GM18499 (cell line): ENCODE measurements around the gene LSAMP.

ENCODE experiments used
- ATAC-seq: cut with Tn5 transposase; IDR thresholded peaks from one replicate; pipeline ENCODE4 v1.9.1; 2021; ENCODE audit warnings: moderate number of reproducible peaks; ENCODE audit not compliant: insufficient read depth, unreplicated experiment

Gene LSAMP

DNA sequence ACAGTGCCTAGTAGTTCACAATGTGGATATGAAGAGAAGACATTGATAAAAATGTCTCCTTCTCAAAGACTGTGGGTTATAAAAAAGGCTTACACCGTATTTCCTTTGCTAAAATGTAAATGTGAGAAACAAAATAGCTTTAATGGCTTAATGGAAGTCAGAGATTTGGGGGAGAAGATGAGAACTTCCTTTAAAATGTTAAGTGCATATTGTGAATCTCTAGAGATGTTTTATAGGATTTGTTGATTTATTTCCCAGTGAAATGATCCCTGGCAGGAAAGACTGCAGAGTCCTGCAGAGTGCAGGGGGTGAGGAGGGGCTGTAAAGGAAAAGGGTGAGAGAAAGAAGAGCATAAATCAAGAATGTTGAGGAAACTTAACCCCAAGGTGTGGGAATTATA lies 516.9 kb downstream of the LSAMP start:
- ATAC-seq = no peak

GRCh38 chr3:115927197-115927596 lies 518.1 kb downstream of the LSAMP start:
- ATAC-seq = no peak

DNA sequence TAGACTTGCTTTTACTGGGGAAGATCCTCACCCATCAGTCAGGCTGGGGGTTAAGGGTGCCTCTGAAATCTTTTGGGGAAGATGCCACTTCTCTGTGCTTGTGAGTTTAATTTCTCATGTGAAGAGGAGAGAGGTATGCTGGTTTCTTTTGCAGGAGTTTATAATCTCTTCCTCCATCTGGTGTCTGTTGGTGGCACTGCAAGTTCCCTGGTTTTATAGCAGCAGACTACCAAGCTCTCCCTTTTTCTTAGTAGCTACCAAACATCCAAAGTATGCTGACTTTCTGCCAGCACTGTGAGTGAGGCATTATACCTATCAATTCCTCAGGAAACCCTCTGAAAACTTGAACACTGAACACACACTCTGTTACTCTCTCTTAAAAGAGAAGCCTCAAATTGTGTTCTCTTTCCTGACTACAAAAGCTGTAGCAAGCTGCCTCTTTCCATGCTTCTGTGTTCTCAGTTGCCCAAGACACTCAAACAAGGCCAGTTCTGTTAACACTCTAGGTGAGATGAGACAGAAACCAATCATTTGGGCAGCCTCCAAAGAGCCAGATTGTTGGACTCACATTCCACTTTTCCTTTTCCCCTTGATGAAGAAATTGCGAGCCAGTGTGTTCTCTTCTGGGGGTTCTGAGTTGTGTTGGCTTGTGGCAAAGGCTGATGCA lies 522.5 kb downstream of the LSAMP start:
- ATAC-seq = no peak

DNA sequence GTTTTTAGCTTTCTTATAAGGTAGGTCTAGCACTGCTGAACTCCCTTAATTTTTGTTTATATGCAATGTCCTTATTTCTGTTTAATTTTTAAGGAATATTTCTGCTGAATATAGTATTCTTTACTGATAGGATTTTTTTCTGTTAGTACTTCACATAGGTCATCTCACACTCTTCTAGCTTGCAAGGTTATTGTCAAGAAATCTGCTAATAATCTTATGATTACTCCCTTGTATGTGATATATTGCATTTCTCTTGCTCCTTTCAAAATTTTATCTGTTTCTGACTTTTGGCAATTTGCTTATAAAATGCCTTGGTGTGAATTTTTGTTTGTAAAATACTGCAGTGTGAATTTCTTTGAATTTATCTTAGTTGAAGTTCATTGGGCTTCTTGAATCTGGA lies 523.6 kb downstream of the LSAMP start:
- no peak for ATAC-seq

DNA sequence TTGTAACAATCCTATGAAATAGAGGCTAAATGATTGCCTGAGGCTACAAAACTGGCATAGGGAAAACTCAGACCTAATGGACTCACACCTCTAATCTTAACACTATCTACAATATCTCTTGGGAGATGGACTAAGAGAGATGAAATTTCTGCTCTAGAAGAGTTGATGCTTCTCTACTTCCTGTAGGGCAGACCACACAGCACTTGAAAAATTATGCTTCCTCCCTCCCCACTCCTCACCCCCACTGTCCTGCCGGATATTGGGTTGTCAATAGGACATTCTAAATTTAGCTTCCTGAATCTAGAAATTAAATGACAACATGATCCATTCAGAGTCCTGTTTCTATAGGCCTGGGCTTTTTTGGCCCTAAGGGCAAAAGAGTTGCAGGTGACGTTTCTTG lies 526.4 kb downstream of the LSAMP start:
- no peak for ATAC-seq

- ATAC-seq = no peak
These were observed 528.4 kb downstream of the LSAMP start for GRCh38 chr3:115916866-115917265.

GRCh38 chr3:115915061-115915460 lies 530.2 kb downstream of the LSAMP start:
- no peak for ATAC-seq

- ATAC-seq = no peak
These were observed 532.1 kb downstream of the LSAMP start for GRCh38 chr3:115913069-115913686.

DNA sequence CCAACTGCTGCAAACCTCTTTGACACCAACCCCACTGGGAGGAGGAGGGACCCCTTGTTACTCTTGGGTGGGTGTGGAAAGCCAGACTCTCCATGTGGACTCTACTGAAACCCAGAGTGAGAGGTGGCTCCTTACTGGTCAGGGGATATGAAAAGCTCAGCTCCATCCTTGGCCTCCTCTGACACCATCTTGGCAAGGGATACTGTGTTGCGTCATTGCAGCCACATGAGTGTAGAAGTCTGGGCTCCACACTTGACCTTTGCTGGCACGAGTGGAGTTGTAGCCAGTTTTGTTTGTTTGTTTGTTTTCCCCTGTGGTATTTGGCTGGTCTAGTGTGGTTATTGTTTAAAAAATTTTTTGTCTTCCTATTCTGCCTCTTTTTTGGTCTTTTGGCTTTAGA lies 532.9 kb downstream of the LSAMP start:
- ATAC-seq = no peak

DNA sequence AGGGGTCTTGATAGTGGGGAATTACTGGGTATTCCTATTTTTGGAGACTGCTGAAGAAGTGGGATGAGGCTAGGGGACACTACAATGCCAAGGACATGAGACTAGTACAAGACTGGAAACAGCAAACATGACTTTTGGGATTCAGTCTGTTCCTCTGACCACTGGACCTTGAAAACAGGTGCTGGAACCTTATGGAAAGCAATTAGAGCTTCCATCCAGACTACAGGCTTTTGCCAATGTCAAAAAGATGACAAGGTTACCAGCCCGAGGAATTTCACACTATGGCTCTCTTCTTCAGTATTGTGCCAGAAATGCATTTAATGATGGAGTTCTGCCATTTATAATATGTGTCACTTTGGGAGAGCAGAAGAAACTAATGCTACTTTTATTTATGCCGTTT lies 539.4 kb downstream of the LSAMP start:
- no peak for ATAC-seq

- no peak for ATAC-seq
These were observed 541.4 kb downstream of the LSAMP start for GRCh38 chr3:115903843-115904242.

GRCh38 chr3:115901008-115901407 lies 544.3 kb downstream of the LSAMP start:
- ATAC-seq = no peak

- ATAC-seq = no peak
These were observed 545.8 kb downstream of the LSAMP start for GRCh38 chr3:115899535-115899934.

- no peak for ATAC-seq
These were observed 546.5 kb downstream of the LSAMP start for GRCh38 chr3:115898656-115899410.

DNA sequence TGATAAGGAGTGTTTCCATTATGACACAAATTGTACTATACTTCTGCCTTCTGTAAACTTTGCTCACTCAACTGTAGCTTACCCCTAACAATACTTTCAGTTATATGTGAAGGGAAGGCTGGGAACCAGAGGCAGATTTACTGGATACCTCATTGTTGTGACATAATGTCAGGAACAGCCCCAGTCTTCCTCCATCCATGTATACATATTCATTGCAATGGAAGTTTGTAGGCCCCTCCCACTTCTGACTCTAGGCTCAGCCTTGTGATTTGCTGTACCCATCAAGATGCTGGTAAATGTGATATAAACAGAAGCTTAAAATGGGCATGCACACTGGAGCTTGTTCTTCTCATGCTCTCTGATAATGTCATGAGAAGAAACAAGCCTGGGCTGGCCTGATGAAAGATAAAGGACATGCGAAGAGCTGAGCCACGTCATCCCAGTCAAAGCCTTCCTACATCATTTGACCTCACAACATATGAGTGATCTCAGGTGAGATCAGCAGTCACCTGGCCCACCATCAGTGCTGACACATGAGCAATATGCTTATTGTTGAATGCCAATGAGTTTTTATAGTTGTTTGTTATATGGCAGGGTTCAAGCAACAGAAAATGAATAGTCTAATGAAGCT lies 554.2 kb downstream of the LSAMP start:
- no peak for ATAC-seq

- no peak for ATAC-seq
These were observed 554.7 kb downstream of the LSAMP start for GRCh38 chr3:115890579-115890978.

- ATAC-seq = no peak
These were observed 559.7 kb downstream of the LSAMP start for GRCh38 chr3:115885621-115886020.

DNA sequence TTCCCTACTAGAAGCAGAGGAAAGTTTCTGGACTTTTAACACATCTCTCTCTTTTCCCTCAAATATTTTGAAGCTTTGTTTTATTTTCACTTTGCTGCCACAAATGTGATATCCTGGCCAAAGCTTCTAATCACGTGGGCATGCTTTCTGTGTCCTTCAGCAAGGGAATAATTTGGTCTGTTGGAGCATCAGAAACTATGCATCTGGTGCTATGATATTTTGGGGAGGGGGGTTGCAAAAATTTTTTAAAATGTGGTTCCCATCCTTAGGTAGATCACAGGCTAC lies 567.7 kb downstream of the LSAMP start:
- ATAC-seq = no peak

DNA sequence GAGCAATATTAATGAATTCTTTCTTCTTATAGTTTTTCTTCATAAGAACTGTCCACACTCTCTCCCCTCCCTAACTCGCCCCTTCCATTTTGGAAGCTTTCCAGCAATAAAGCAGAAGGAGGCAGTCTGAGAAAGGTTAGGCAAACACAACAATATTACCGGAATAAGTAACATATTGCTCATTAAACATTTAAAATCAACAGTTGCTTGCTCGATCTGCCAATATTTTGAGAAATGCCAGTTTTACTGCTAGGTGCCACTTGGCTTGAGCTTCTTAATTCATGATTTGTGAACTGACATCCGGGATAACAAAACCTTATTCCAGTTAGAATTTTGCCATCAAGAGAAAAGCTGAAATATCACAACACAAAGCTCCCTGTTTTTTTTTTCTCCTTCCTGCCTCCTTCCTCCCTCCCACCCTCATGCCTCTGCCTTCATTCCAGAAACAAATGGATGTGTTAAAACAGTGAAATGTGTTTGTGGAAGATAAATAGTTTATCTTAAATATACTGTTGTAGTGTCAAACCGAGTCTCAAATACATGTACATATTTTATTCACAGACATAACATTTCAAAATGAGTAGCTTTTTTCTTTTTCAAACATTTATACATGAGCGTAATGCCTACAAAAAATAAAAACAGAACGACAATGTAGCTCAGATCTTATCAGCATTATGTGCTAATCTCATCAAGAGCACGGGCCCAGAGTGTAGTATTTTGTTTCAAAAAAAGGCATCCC lies 568.2 kb downstream of the LSAMP start:
- no peak for ATAC-seq

DNA sequence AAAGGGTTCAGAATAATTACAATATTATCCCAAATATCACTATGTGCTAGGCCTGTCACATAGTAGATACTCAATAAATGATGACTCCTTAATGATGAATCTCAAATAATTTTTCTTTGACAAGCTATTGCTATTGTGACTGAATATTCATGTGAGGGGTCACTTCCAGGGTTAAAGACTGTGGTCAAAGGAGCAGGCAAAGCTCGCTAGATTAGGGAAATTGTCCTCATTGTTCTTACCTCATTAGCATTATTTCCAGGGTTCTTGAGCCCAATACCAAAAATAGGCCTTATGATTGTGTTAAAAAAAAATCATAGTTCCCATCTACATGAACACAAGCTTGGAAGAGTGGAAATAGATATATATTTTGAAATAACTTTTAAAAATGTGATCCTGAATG lies 569.8 kb downstream of the LSAMP start:
- no peak for ATAC-seq

GRCh38 chr3:115871735-115872134 lies 573.6 kb downstream of the LSAMP start:
- no peak for ATAC-seq
